Measurements from ENCODE around the gene RAPGEF5. TPM values are rescaled to one million over a fixed set of nuclear protein-coding genes. Genes with fewer than 3 reads are reported as not detected.

Gene RAPGEF5
- total RNA-seq, 3 donors from 2014 or later = 0.21 to 1.3 (median 0.56) TPM

GRCh38 chr7:22389892-22390291 is 32.9 kb upstream of the RAPGEF5 start:
- no peak for ATAC-seq
- Mint-ChIP-seq H3K27me3 (ENCODE audit: low read depth) (peaks cover 3% of the 10 kb centered on the region), H3K9me3 (no peaks in the 10 kb centered on the region), H3K36me3 (ENCODE audit: insufficient read depth) (no peaks in the 10 kb centered on the region), H3K4me1 (ENCODE audit: low read depth) (no peaks in the 10 kb centered on the region), H3K4me3 (no peak overlapping the region)
- no peak for DNase-seq

GRCh38 chr7:22387583-22387982 is 30.6 kb upstream of the RAPGEF5 start:
- no peaks in the 10 kb centered on the region for H3K9me3 Mint-ChIP-seq
- no peak overlapping the region for H3K4me3 Mint-ChIP-seq
- ATAC-seq (no peak), DNase-seq (no peak)
- no peaks in the 10 kb centered on the region for H3K36me3 Mint-ChIP-seq (ENCODE audit: insufficient read depth)
- no peaks in the 10 kb centered on the region for H3K4me1 Mint-ChIP-seq (ENCODE audit: low read depth)
- H3K27me3 Mint-ChIP-seq (ENCODE audit: low read depth) = peaks cover 3% of the 10 kb centered on the region

GRCh38 chr7:22386865-22387264 is 29.9 kb upstream of the RAPGEF5 start:
- ATAC-seq (no peak), DNase-seq (no peak)
- H3K36me3 Mint-ChIP-seq (ENCODE audit: insufficient read depth) = no peaks in the 10 kb centered on the region
- H3K4me1 Mint-ChIP-seq (ENCODE audit: low read depth) = no peaks in the 10 kb centered on the region
- H3K9me3 Mint-ChIP-seq = no peaks in the 10 kb centered on the region
- H3K27me3 Mint-ChIP-seq (ENCODE audit: low read depth) = peaks cover 3% of the 10 kb centered on the region
- H3K4me3 Mint-ChIP-seq = no peak overlapping the region

GRCh38 chr7:22386206-22386858 is 29.4 kb upstream of the RAPGEF5 start:
- no peak for ATAC-seq
- Mint-ChIP-seq H3K27me3 (ENCODE audit: low read depth) (peaks cover 3% of the 10 kb centered on the region), H3K4me3 (no peak overlapping the region)

GRCh38 chr7:22385326-22385725 is 28.4 kb upstream of the RAPGEF5 start:
- H3K4me1 Mint-ChIP-seq (ENCODE audit: low read depth) = no peaks in the 10 kb centered on the region
- no peaks in the 10 kb centered on the region for H3K36me3 Mint-ChIP-seq (ENCODE audit: insufficient read depth)
- H3K9me3 Mint-ChIP-seq = no peaks in the 10 kb centered on the region
- H3K4me3 Mint-ChIP-seq = no peak overlapping the region
- ATAC-seq (no peak), DNase-seq (no peak)
- H3K27me3 Mint-ChIP-seq (ENCODE audit: low read depth) = peaks cover 3% of the 10 kb centered on the region

More at GRCh38 chr7:22386206-22386858, 29.4 kb upstream of the RAPGEF5 start:
- H3K36me3 Mint-ChIP-seq (ENCODE audit: insufficient read depth) = no peaks in the 10 kb centered on the region
- no peaks in the 10 kb centered on the region for H3K9me3 Mint-ChIP-seq
- no peak for DNase-seq
- no peaks in the 10 kb centered on the region for H3K4me1 Mint-ChIP-seq (ENCODE audit: low read depth)

GRCh38 chr7:22380333-22380732 is 23.4 kb upstream of the RAPGEF5 start:
- DNase-seq = no peak
- H3K4me1 Mint-ChIP-seq (ENCODE audit: low read depth) = no peaks in the 10 kb centered on the region
- H3K4me3 Mint-ChIP-seq = no peak overlapping the region
- no peaks in the 10 kb centered on the region for H3K36me3 Mint-ChIP-seq (ENCODE audit: insufficient read depth)
- H3K9me3 Mint-ChIP-seq = no peaks in the 10 kb centered on the region
- no peak for ATAC-seq
- H3K27me3 Mint-ChIP-seq (ENCODE audit: low read depth) = no peaks in the 10 kb centered on the region

GRCh38 chr7:22378199-22378980 is 21.4 kb upstream of the RAPGEF5 start:
- no peaks in the 10 kb centered on the region for H3K4me1 Mint-ChIP-seq (ENCODE audit: low read depth)
- no peak for ATAC-seq
- H3K36me3 Mint-ChIP-seq (ENCODE audit: insufficient read depth) = no peaks in the 10 kb centered on the region
- no peak overlapping the region for H3K4me3 Mint-ChIP-seq
- DNase-seq = no peak
- no peaks in the 10 kb centered on the region for H3K27me3 Mint-ChIP-seq (ENCODE audit: low read depth)
- no peaks in the 10 kb centered on the region for H3K9me3 Mint-ChIP-seq

GRCh38 chr7:22377703-22378102 is 20.7 kb upstream of the RAPGEF5 start:
- ATAC-seq (no peak), DNase-seq (no peak)
- Mint-ChIP-seq H3K4me1 (ENCODE audit: low read depth) (no peaks in the 10 kb centered on the region), H3K4me3 (no peak overlapping the region), H3K36me3 (ENCODE audit: insufficient read depth) (no peaks in the 10 kb centered on the region), H3K9me3 (no peaks in the 10 kb centered on the region), H3K27me3 (ENCODE audit: low read depth) (no peaks in the 10 kb centered on the region)

- DNase-seq (no peak), ATAC-seq (no peak)
- no peaks in the 10 kb centered on the region for H3K27me3 Mint-ChIP-seq (ENCODE audit: low read depth)
- H3K4me1 Mint-ChIP-seq (ENCODE audit: low read depth) = no peaks in the 10 kb centered on the region
- no peaks in the 10 kb centered on the region for H3K9me3 Mint-ChIP-seq
- H3K4me3 Mint-ChIP-seq = no peak overlapping the region
- no peaks in the 10 kb centered on the region for H3K36me3 Mint-ChIP-seq (ENCODE audit: insufficient read depth)
Observed at GRCh38 chr7:22375359-22376048, 18.6 kb upstream of the RAPGEF5 start.

GRCh38 chr7:22373911-22374310 is 17.0 kb upstream of the RAPGEF5 start:
- Mint-ChIP-seq H3K27me3 (ENCODE audit: low read depth) (peaks cover 3% of the 10 kb centered on the region), H3K9me3 (no peaks in the 10 kb centered on the region), H3K4me1 (ENCODE audit: low read depth) (no peaks in the 10 kb centered on the region), H3K36me3 (ENCODE audit: insufficient read depth) (no peaks in the 10 kb centered on the region), H3K4me3 (no peak overlapping the region)
- ATAC-seq (no peak), DNase-seq (no peak)

- Mint-ChIP-seq H3K27me3 (ENCODE audit: low read depth) (peaks cover 3% of the 10 kb centered on the region), H3K9me3 (no peaks in the 10 kb centered on the region), H3K36me3 (ENCODE audit: insufficient read depth) (no peaks in the 10 kb centered on the region), H3K4me3 (no peak overlapping the region), H3K4me1 (ENCODE audit: low read depth) (no peaks in the 10 kb centered on the region)
- DNase-seq (no peak), ATAC-seq (no peak)
Observed at GRCh38 chr7:22373388-22373787, 16.4 kb upstream of the RAPGEF5 start.

- no peaks in the 10 kb centered on the region for H3K4me1 Mint-ChIP-seq (ENCODE audit: low read depth)
- H3K27me3 Mint-ChIP-seq (ENCODE audit: low read depth) = peaks cover 3% of the 10 kb centered on the region
- no peak for ATAC-seq
- H3K36me3 Mint-ChIP-seq (ENCODE audit: insufficient read depth) = no peaks in the 10 kb centered on the region
- no peak for DNase-seq
- no peak overlapping the region for H3K4me3 Mint-ChIP-seq
- no peaks in the 10 kb centered on the region for H3K9me3 Mint-ChIP-seq
Observed at GRCh38 chr7:22372863-22373262, 15.9 kb upstream of the RAPGEF5 start.

GRCh38 chr7:22371878-22372277 is 14.9 kb upstream of the RAPGEF5 start:
- DNase-seq = no peak
- no peaks in the 10 kb centered on the region for H3K9me3 Mint-ChIP-seq
- no peak for ATAC-seq
- peaks cover 3% of the 10 kb centered on the region for H3K27me3 Mint-ChIP-seq (ENCODE audit: low read depth)
- no peaks in the 10 kb centered on the region for H3K36me3 Mint-ChIP-seq (ENCODE audit: insufficient read depth)
- no peaks in the 10 kb centered on the region for H3K4me1 Mint-ChIP-seq (ENCODE audit: low read depth)
- H3K4me3 Mint-ChIP-seq = no peak overlapping the region

GRCh38 chr7:22364900-22365299 is 7.9 kb upstream of the RAPGEF5 start:
- Mint-ChIP-seq H3K27me3 (ENCODE audit: low read depth) (peaks cover 4% of the 10 kb centered on the region), H3K9me3 (no peaks in the 10 kb centered on the region), H3K36me3 (ENCODE audit: insufficient read depth) (no peaks in the 10 kb centered on the region), H3K4me3 (no peak overlapping the region), H3K4me1 (ENCODE audit: low read depth) (no peaks in the 10 kb centered on the region)
- no peak for DNase-seq
- no peak for ATAC-seq
